Endothelial cell of umbilical vein (primary cell): ENCODE measurements around the gene RGS4. TPM values are rescaled to one million over a fixed set of nuclear protein-coding genes. Genes with fewer than 3 reads are reported as not detected.

Source experiments
- BruUV-seq: library from RNA; stranded (reverse); fragments of 400-500 nt; replicated peaks from 2 replicates; lab custom pipeline; 2021; lab: Mats Ljungman, UMichigan
- CTCF ChIA-PET: fragments of 300-600, 350-600 bp; sonication (Branson Sonifier 250); formaldehyde crosslinking; loops from one replicate; lab custom pipeline; 2021; ENCODE audit warnings: antibody characterized with exemption, inconsistent platforms; lab: Charles Lee
- POLR2A ChIA-PET: fragments of 300-600, 350-600 bp; sonication (Branson Sonifier 250); formaldehyde crosslinking; loops from one replicate; lab custom pipeline; 2021; ENCODE audit warnings: antibody characterized with exemption, inconsistent platforms; lab: Charles Lee
- DNase-seq: peaks from one replicate; pipeline ENCODE4 v3.0.0-alpha.2; 2011; ENCODE audit warnings: low read depth, low spot score
- FAIRE-seq: peaks from 2 replicates; lab custom pipeline; 2011; peaks lifted over from hg19 to GRCh38; lab: Jason Lieb, UNC
- H2AFZ ChIP-seq: 2 replicates; pipeline ENCODE4 v1.6.0; 2012; ENCODE audit warnings: low read depth, low read length, control low read depth, inconsistent platforms
- H3K27ac ChIP-seq: 2 replicates; pipeline ENCODE4 v1.5.1; 2011; ENCODE audit warnings: low read depth, mild to moderate bottlenecking, control low read depth, low read length, moderate library complexity; ENCODE audit not compliant: insufficient read depth
- H3K27me3 ChIP-seq, 2 experiments: 2 replicates each; pipeline versions ENCODE4 v1.6.0 to v1.6.1; 2011; ENCODE audit warnings: low read length in 2 of 2, mixed read lengths in 1 of 2; ENCODE audit not compliant: control insufficient read depth in 2 of 2, insufficient read depth in 2 of 2
- H3K36me3 ChIP-seq, 2 experiments: 2 replicates in 1 of 2; 3 replicates in 1 of 2; pipeline ENCODE4 v1.5.1; 2011; ENCODE audit warnings: low read length in 2 of 2, mild to moderate bottlenecking in 1 of 2, moderate library complexity in 1 of 2; ENCODE audit not compliant: control insufficient read depth in 2 of 2, insufficient read depth in 2 of 2; ENCODE audit errors: extremely low read depth in 1 of 2
- H3K4me1 ChIP-seq: 3 replicates; pipeline ENCODE4 v1.5.1; 2011; ENCODE audit warnings: mild to moderate bottlenecking, low read length; ENCODE audit not compliant: control insufficient read depth, insufficient read depth; ENCODE audit errors: extremely low read depth
- H3K4me2 ChIP-seq: 2 replicates; pipeline ENCODE4 v1.6.1; 2011; ENCODE audit warnings: low read length, control low read depth, mixed read lengths; ENCODE audit not compliant: insufficient read depth
- H3K4me3 ChIP-seq, 3 experiments: fragments of 200-600 bp in 1 of 3; sonication (generic), shearing (Covaris generic) in 1 of 3; replicated peaks in 1 of 3; 2 replicates each; pipeline ENCODE4 v1.5.1; 2011 to 2016; ENCODE audit warnings: control low read depth in 3 of 3, low read length in 3 of 3, mild to moderate bottlenecking in 2 of 3, inconsistent platforms in 1 of 3, low read depth in 1 of 3, moderate library complexity in 1 of 3; ENCODE audit not compliant: insufficient read depth in 1 of 3
- H3K79me2 ChIP-seq: 2 replicates; pipeline ENCODE4 v1.6.0; 2012; ENCODE audit warnings: low read length, inconsistent platforms; ENCODE audit not compliant: control insufficient read depth, insufficient read depth
- H3K9ac ChIP-seq: replicated peaks from 2 replicates; pipeline ENCODE3; 2011; ENCODE audit warnings: low read length, control low read depth; ENCODE audit not compliant: insufficient read depth; ENCODE audit errors: extremely low read depth
- H3K9me1 ChIP-seq: replicated peaks from 3 replicates; pipeline ENCODE4 v1.6.0; 2011; ENCODE audit warnings: mild to moderate bottlenecking, low read length; ENCODE audit not compliant: control insufficient read depth, insufficient read depth; ENCODE audit errors: extremely low read depth
- H3K9me3 ChIP-seq: replicated peaks from 2 replicates; pipeline ENCODE4 v1.5.1; 2012; ENCODE audit warnings: low read length, inconsistent platforms; ENCODE audit not compliant: control insufficient read depth, insufficient read depth
- H4K20me1 ChIP-seq: replicated peaks from 2 replicates; pipeline ENCODE3; 2011; ENCODE audit warnings: mild to moderate bottlenecking, low read length; ENCODE audit not compliant: control insufficient read depth, insufficient read depth; ENCODE audit errors: extremely low read depth
- EZH2 ChIP-seq: IDR thresholded peaks from 2 replicates; pipeline ENCODE4 v1.6.1; 2012; ENCODE audit warnings: borderline replicate concordance, low read depth, mild to moderate bottlenecking, moderate library complexity, low read length, inconsistent platforms; ENCODE audit not compliant: severe bottlenecking
- FOS ChIP-seq: IDR thresholded peaks from 2 replicates; pipeline ENCODE4 v1.6.1; 2011; ENCODE audit warnings: mild to moderate bottlenecking, low read length, moderate library complexity, borderline replicate concordance; ENCODE audit not compliant: insufficient read depth
- GATA2 ChIP-seq: IDR thresholded peaks from 2 replicates; pipeline ENCODE4 v1.7.0; 2011; ENCODE audit warnings: low read depth, mild to moderate bottlenecking, moderate library complexity, mixed read lengths, low read length; ENCODE audit not compliant: insufficient read length, insufficient read depth
- JUN ChIP-seq: IDR thresholded peaks from 2 replicates; pipeline ENCODE4 v1.6.1; 2011; ENCODE audit warnings: borderline replicate concordance, low read depth; ENCODE audit not compliant: insufficient read length, insufficient read depth
- MYC ChIP-seq: IDR thresholded peaks from one replicate; pipeline ENCODE4 v1.6.1; 2011; ENCODE audit warnings: mild to moderate bottlenecking, low read depth, low read length
- POLR2A ChIP-seq: IDR thresholded peaks from 2 replicates; pipeline ENCODE4 v1.6.1; 2012; ENCODE audit warnings: low read depth, mild to moderate bottlenecking, control low read depth, low read length
- dilution Hi-C: fragments of 300-500 bp; cut with MboI; formaldehyde crosslinking; loops from one replicate; pipeline ENCODE4 v1.15.0; 2019; ENCODE audit warnings: low sequenced_read_pairs; ENCODE audit not compliant: extremely low pct_ligation_motif_present
- intact Hi-C: fragments of 100-400 bp; cut with micrococcal nuclease; formaldehyde crosslinking; loops from one replicate; pipeline ENCODE4 v1.10.0; 2022
- polyA plus RNA-seq, 4 experiments: library from polyadenylated mRNA; depleted of rRNA in 3 of 4; stranded (reverse) in 3 of 4; unstranded in 1 of 4; fragments of >200 nt; gene quantifications; 2 replicates each; pipeline versions ENCODE4 v1.2.1 to v1.2.3, GENCODE V29; 2011 to 2012; ENCODE audit warnings: missing spikeins in 1 of 4
- total RNA-seq: library from RNA; stranded (reverse); gene quantifications from 2 replicates; pipeline ENCODE4 v1.2.3, GENCODE V29; 2021

Gene RGS4
- total and polyA plus RNA-seq, 2 donors (not counting 3 experiments of a cell fraction or from before 2014, with no cell fraction given) = 14.6 to 59.3 TPM

GRCh38 chr1:163074004-163074403 is 4.8 kb downstream of the RGS4 start:
- no peak overlapping the region for H2AFZ ChIP-seq
- FAIRE-seq (no peak), DNase-seq (no peak)
- H3K36me3 ChIP-seq = peaks cover 0 to 9% of the 10 kb centered on the region in 2 experiments
- H3K9me1 ChIP-seq = no peaks in the 10 kb centered on the region
- CTCF ChIA-PET = interaction anchor here (1.0 to 3.2 kb wide), 4 partner anchors 12 to 224 kb away, joined by 3 to 26 read pairs (median 4); no protein-coding TSS in a partner anchor
- dilution Hi-C loops (loop anchor here (25.0 kb wide), 1 partner anchor 212 kb away; the partner anchor contains the start of gene CCDC190), intact Hi-C loops (no loop called here)
- H3K4me2 ChIP-seq = no peak overlapping the region
- H3K27ac ChIP-seq = no peak overlapping the region
- no peak overlapping the region for H3K9ac ChIP-seq
- BruUV-seq = no TSS peak
- no peak overlapping the region for H3K4me3 ChIP-seq
- H3K27me3 ChIP-seq = no peaks in the 10 kb centered on the region
- peaks cover 19% of the 10 kb centered on the region for H3K79me2 ChIP-seq
- peaks cover 37% of the 10 kb centered on the region for H3K4me1 ChIP-seq
- POLR2A ChIA-PET = no interaction called here
- no peak for TF ChIP-seq POLR2A
- H4K20me1 ChIP-seq = no peaks in the 10 kb centered on the region
- H3K9me3 ChIP-seq = no peaks in the 10 kb centered on the region

- H3K4me1 ChIP-seq = peaks cover 31% of the 10 kb centered on the region
- FAIRE-seq = no peak
- DNase-seq = no peak
- ChIA-PET CTCF (interaction anchor here (0.9 to 3.2 kb wide), 3 partner anchors 72 to 100 kb away, joined by 3 to 26 read pairs (median 4); no protein-coding TSS in a partner anchor), POLR2A (no interaction called here)
- no peak overlapping the region for H3K4me2 ChIP-seq
- no peak overlapping the region for H3K27ac ChIP-seq
- TF ChIP-seq FOS = no peak
- no peak for TF ChIP-seq GATA2
- no peak for TF ChIP-seq EZH2
- no peak for TF ChIP-seq MYC
- no peak for TF ChIP-seq JUN
- BruUV-seq = no TSS peak
- H3K27me3 ChIP-seq = no peaks in the 10 kb centered on the region
- no peaks in the 10 kb centered on the region for H4K20me1 ChIP-seq
- H3K4me3 ChIP-seq = no peak overlapping the region
- no peaks in the 10 kb centered on the region for H3K9me1 ChIP-seq
- no peaks in the 10 kb centered on the region for H3K9me3 ChIP-seq
- peaks cover 0 to 9% of the 10 kb centered on the region in 2 experiments for H3K36me3 ChIP-seq
- dilution Hi-C loops = loop anchor here (25.0 kb wide), 1 partner anchor 212 kb away; the partner anchor contains the start of gene CCDC190
- no peak overlapping the region for H3K9ac ChIP-seq
- H3K79me2 ChIP-seq = peaks cover 14% of the 10 kb centered on the region
- intact Hi-C loops = no loop called here
- no peak overlapping the region for H2AFZ ChIP-seq
Observed at GRCh38 chr1:163074716-163075284, 5.6 kb downstream of the RGS4 start.
